GM23338 (cell line): ENCODE measurements around the gene CCDC187.

Source experiments
- CREB1 ChIP-seq: fragments of 250-450 bp; sonication (Bioruptor Pico); IDR thresholded peaks from 2 replicates; pipeline ENCODE4 v1.5.0; 2020; ENCODE audit warnings: low read depth, mild to moderate bottlenecking, moderate library complexity
- CTCF ChIP-seq, 2 experiments: fragments of 200-600 bp in 1 of 2; sonication (generic) in 1 of 2; conservative IDR thresholded peaks; 2 replicates each; pipeline versions ENCODE4 v1.5.1 to v1.6.1; 2016 to 2017; ENCODE audit warnings: antibody characterized with exemption in 2 of 2, low read depth in 2 of 2, mild to moderate bottlenecking in 2 of 2, moderate library complexity in 1 of 2
- EZH2 ChIP-seq: fragments of 200-600 bp; sonication (generic); IDR thresholded peaks from one replicate; pipeline ENCODE4 v1.8.0; 2017; ENCODE audit warnings: antibody characterized with exemption, mild to moderate bottlenecking, low read depth; ENCODE audit not compliant: unreplicated experiment
- EZH2phosphoT487 ChIP-seq: fragments of 200-600 bp; sonication (generic); IDR thresholded peaks from one replicate; pipeline ENCODE4 v1.8.1; 2018; ENCODE audit warnings: antibody characterized with exemption; ENCODE audit not compliant: unreplicated experiment

GRCh38 chr9:136228107-136228875 lies 75.6 kb downstream of the CCDC187 start:
- TF ChIP-seq CTCF (conservative IDR thresholded peaks at IDR 0.05; ENCODE audit: low read depth in 2 of 2) (no peak), EZH2 (no peak), CREB1 (CRISPR knock-in tag) (no peak), EZH2phosphoT487 (no peak)
